Natural killer cell treated with Interleukin-12 subunit alpha and Interleukin-12 subunit beta and Interleukin-15 and Interleukin-18, amount 100 ng/mL, for 72 hours (primary cell): ENCODE data around the gene TRIM5. TPM values are rescaled to one million over a fixed set of nuclear protein-coding genes. Genes with fewer than 3 reads are reported as not detected.

ENCODE experiments used
- ATAC-seq, 2 donors: fragments of 150-1000 bp; cut with Tn5 transposase in 1 of 2; sonication (Bioruptor Pico), chemical (Tn5 transposase) in 1 of 2; 2 replicates each; pipeline ENCODE4 v1.10.0; 2021
- DNase-seq: peaks from one replicate; pipeline ENCODE4 v3.0.0; 2022; ENCODE audit warnings: low spot score
- H3K27ac Mint-ChIP-seq, 2 donors: 1 replicate in 1 of 2; 2 replicates in 1 of 2; pipeline ENCODE4 v1.8.0; 2022; ENCODE audit warnings: mixed read lengths in 2 of 2, mild to moderate bottlenecking in 1 of 2, moderate library complexity in 1 of 2
- H3K27me3 Mint-ChIP-seq, 2 donors: 1 replicate in 1 of 2; 2 replicates in 1 of 2; pipeline ENCODE4 v1.8.0; 2022; ENCODE audit warnings: mixed read lengths in 2 of 2
- H3K36me3 Mint-ChIP-seq: one replicate; pipeline ENCODE4 v1.8.0; 2022; ENCODE audit warnings: mixed read lengths
- H3K4me1 Mint-ChIP-seq, 2 donors: 1 replicate in 1 of 2; 2 replicates in 1 of 2; pipeline ENCODE4 v1.8.0; 2022; ENCODE audit warnings: low read depth in 2 of 2, mixed read lengths in 2 of 2, mild to moderate bottlenecking in 1 of 2
- H3K4me3 Mint-ChIP-seq: one replicate; pipeline ENCODE4 v1.8.0; 2022; ENCODE audit warnings: mixed read lengths
- H3K9me3 Mint-ChIP-seq: 2 replicates; pipeline ENCODE4 v1.8.0; 2022; ENCODE audit warnings: mixed read lengths
- total RNA-seq, 2 donors: library from RNA; stranded (reverse); gene quantifications; one replicate each; pipeline ENCODE4 v1.2.3, GENCODE V29; 2022

TRIM5 gene
- total RNA-seq, 2 donors from 2014 or later: 12.4 to 16.4 TPM

DNA sequence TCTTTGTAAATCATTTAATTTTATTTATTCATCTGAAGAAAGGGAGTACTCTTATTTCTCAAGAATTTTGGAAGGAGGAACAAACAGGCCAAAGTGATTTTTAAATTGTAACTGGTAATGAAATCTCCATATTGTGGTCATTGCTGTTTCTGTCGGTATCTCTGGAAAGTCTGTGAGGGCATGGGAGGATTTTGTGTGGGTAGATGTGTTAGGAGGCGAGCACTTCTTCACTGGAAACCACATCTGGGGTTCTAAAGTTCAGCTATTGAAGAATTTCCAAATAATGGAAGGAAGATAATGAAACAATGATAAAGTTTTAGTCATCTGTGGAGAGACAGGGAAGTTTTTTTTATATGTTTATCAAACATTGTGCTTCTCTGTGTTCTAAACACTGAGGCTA lies 53.5 kb downstream of the TRIM5 start:
- no peak for ATAC-seq
- no peak for DNase-seq
- Mint-ChIP-seq H3K36me3 (peaks cover 15% of the 10 kb centered on the region), H3K9me3 (no peaks in the 10 kb centered on the region), H3K4me3 (no peak overlapping the region), H3K27ac (no peak overlapping the region), H3K27me3 (no peaks in the 10 kb centered on the region), H3K4me1 (peaks cover 32 to 37% of the 10 kb centered on the region in 2 donors)

DNA sequence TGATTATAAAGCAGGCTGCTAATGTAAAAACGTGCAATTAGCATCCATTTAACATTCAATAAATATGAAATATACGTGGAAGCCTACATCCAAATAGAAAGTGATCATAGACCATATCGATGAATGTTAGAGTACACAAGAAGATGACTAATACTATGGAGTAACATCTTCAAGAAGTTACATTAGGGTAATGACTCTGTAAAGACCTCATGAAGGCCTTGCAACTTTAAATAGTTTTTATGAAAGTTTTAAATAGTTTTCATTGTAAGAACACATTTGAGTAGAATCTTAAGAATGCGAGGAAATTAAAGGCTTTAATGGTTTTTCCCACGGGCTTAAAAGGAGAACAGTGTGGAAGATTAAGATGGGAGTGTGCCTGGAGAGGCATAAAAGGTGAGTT lies 58.7 kb downstream of the TRIM5 start:
- no peaks in the 10 kb centered on the region for H3K9me3 Mint-ChIP-seq
- DNase-seq (no peak), ATAC-seq (no peak)
- peaks cover 44 to 46% of the 10 kb centered on the region in 2 donors for H3K4me1 Mint-ChIP-seq
- no peaks in the 10 kb centered on the region for H3K36me3 Mint-ChIP-seq
- peak overlapping the region; percentile 75 to 84 for H3K27ac Mint-ChIP-seq
- H3K4me3 Mint-ChIP-seq: peak overlapping the region; percentile 94
- no peaks in the 10 kb centered on the region for H3K27me3 Mint-ChIP-seq

DNA sequence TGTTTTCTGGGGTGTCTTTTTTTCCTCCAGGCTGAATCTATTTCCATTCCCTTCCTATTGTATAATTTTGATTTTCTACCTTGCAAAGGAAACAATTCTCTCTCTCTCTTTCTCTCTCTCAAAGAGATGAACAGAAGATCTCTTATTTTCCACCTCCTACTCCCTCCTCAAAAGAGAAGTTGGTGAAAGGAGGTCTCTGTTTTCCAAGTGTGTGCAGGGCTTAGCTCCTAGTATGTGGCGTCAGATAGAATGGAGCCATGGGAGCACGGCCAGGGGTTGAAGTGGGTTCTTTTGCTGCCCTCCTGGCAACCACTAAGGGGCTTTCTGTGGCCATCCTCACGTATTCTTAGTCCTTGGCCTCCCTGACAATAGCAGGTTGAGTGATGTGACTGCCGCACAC lies 59.6 kb downstream of the TRIM5 start:
- DNase-seq (no peak), ATAC-seq (no peak)
- H3K27ac Mint-ChIP-seq: peak overlapping the region; percentile 75 to 84
- H3K9me3 Mint-ChIP-seq: no peaks in the 10 kb centered on the region
- H3K27me3 Mint-ChIP-seq: no peaks in the 10 kb centered on the region
- H3K4me1 Mint-ChIP-seq: peaks cover 37 to 40% of the 10 kb centered on the region in 2 donors
- peak overlapping the region; percentile 94 for H3K4me3 Mint-ChIP-seq
- no peaks in the 10 kb centered on the region for H3K36me3 Mint-ChIP-seq

DNA sequence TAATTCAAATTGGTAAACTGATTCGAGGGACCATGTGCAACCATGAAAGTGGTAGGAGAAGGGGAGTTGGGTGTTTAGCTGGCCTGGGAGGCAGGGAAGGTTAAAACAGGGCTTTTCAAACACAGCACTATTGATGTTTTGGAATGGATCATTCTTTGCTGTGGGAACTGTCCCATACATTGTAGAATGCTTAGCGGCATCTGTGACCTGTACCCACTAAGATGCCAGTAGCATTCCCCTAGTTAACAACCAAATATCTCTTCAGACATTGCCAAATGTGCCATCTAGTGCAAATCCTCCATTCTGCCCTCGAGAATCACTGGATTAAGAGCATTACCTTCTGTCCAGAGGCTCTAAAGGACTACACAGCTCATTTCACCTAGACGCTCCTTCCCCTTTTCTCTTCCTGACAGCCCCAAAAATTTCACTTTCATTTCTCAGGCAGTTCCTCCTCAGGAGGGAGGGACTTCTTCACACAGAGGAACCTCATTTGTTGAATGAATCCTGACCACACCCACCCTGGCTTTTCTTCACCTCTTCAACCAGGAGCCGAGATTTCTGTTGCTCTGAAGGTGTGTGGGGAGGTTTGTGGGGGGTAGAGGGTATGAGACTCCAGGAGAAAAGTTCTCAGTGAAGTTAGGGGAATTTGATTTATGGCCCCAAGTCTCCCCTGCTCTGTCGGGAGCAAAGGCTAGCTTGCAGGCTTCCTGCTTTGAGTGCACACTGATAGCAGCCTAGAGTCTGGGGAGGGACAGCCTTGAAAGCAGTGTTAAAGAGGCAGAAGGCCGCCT lies 60.2 kb downstream of the TRIM5 start, which contains the start of gene TRIM34:
Gene TRIM34 (plus strand): TSS at position 513 of the 791 bp plus-strand sequence. CDS start 7,331 bp downstream, outside the sequence.
- peaks cover 35 to 38% of the 10 kb centered on the region in 2 donors for H3K4me1 Mint-ChIP-seq
- ATAC-seq: peak; percentile 96
- no peaks in the 10 kb centered on the region for H3K9me3 Mint-ChIP-seq

DNA sequence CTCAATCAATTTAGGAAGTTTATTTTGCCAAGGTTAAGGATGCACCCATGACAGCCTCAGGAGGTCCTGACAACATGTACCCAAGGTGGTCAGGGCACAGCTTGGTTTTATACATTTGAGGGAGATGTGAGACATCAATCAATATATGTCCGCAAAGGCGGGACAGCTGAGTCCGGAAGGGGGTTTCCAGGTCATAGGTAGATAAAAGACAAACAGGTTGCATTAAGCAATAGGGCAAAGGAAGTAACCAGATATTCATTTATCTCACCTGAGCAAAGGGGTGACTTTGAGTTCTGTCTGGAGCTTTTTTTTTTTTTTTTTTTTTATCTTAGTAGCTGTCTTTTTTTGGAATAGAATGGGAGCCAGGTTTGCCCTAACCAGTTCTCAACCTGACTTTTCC lies 62.1 kb downstream of the TRIM5 start:
- Mint-ChIP-seq H3K4me3 (no peak overlapping the region), H3K4me1 (peaks cover 32 to 35% of the 10 kb centered on the region in 2 donors), H3K9me3 (no peaks in the 10 kb centered on the region), H3K27me3 (no peaks in the 10 kb centered on the region), H3K27ac (no peak overlapping the region), H3K36me3 (no peaks in the 10 kb centered on the region)
- DNase-seq (no peak), ATAC-seq (no peak)

More for the DNA sequence above, 60.2 kb downstream of the TRIM5 start, which contains the start of gene TRIM34:
- Mint-ChIP-seq H3K27me3 (no peaks in the 10 kb centered on the region), H3K4me3 (peak within 1 kb of the TSS; percentile 94), H3K27ac (peak within 1 kb of the TSS; percentile 75 to 84), H3K36me3 (no peaks in the 10 kb centered on the region)
- DNase-seq: peak; percentile 69

DNA sequence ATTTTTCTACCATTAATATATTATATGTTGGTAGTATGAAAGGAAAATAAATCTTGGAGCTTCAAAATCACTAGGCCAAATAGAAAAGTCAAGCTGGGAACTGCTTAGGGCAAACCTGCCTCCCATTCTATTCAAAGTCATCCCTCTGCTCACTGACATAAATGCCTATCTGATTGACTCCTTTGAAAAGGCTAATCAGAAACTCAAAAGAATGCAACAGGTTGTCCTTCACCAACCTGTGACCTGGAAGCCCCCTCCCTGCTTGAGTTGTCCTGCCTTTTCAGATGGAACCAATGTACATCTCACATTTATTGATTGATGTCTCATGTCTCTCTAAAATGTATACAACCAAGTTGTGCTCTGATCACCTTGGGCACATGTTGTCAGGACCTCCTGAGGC lies 63.3 kb downstream of the TRIM5 start:
- Mint-ChIP-seq H3K27me3 (no peaks in the 10 kb centered on the region), H3K4me1 (peaks cover 24 to 29% of the 10 kb centered on the region in 2 donors), H3K27ac (no peak overlapping the region), H3K36me3 (no peaks in the 10 kb centered on the region), H3K4me3 (no peak overlapping the region), H3K9me3 (no peaks in the 10 kb centered on the region)
- no peak for ATAC-seq
- DNase-seq: no peak

DNA sequence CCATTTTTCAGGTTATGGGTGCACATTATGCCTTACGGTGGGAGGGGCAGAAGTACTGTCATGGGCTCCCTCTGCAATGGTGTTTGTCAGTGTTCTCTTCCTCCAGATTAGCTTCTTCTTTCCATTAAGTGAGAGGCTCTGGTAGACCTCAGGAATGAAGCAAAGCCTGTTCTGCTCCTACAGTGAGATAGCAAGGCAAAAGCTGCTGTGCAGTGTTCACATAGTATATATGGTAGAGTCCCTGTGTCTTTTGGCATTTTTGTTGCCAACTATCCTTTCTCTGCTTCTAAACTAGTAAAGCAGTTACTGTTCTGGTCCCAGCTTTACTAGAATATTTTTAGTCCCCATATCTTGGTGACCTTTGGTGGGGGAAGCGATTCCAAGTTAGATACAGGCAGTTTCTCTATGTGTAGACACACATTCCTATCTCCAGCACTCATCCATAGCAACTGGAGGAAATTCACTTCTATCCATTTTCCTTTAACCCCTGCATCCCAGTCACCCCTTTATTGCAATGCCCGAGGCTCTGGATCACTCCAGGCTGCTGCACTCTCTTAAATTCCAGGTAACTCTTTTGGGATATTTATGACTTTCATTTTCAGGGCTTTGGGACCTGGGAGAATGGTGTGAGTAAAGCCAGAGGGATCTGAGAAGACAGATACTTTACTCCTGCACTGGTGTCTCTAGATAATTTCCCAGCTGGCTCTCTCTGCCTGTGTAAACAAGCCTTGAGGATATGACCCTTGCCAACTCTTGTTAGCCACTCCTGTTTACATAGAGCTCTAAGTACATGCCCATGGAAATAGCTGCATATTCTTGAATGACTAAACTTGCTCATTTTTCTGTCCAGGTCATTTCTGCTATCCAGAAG lies 64.0 kb downstream of the TRIM5 start:
- no peaks in the 10 kb centered on the region for H3K36me3 Mint-ChIP-seq
- DNase-seq: no peak
- H3K9me3 Mint-ChIP-seq: no peaks in the 10 kb centered on the region
- no peak overlapping the region for H3K4me3 Mint-ChIP-seq
- no peaks in the 10 kb centered on the region for H3K27me3 Mint-ChIP-seq
- H3K27ac Mint-ChIP-seq: no peak overlapping the region
- peaks cover 17 to 22% of the 10 kb centered on the region in 2 donors for H3K4me1 Mint-ChIP-seq
- ATAC-seq: no peak

DNA sequence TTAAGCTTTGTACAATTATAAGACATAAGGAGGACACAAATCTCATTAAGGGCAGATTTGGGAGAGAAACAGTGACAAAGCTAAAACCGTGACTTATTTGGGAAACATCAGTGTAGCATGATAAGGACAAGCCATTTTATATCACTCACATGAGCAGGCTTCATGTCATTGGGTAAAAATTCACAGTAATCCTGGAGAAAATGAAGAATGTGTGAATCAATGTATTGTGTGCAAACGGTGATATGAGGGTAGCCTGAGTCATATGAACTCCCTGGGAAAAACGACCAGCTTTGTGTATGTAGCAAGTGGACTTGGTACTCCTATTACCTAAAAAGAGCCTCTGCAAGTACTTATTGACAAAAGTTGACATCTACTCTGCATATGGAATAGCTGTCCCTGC lies 66.1 kb downstream of the TRIM5 start:
- peaks cover under 1 to 1% of the 10 kb centered on the region in 2 donors for H3K4me1 Mint-ChIP-seq
- DNase-seq (no peak), ATAC-seq (no peak)
- no peak overlapping the region for H3K4me3 Mint-ChIP-seq
- no peaks in the 10 kb centered on the region for H3K9me3 Mint-ChIP-seq
- no peaks in the 10 kb centered on the region for H3K27me3 Mint-ChIP-seq
- no peak overlapping the region for H3K27ac Mint-ChIP-seq
- H3K36me3 Mint-ChIP-seq: no peaks in the 10 kb centered on the region

Other genes with a start within 250 kb of the TRIM5 start
- gene OR51I1, start 243.6 kb downstream of the TRIM5 start, total RNA-seq: not detected
- gene OR51I2, start 235.8 kb downstream of the TRIM5 start, total RNA-seq: not detected
- not detected for gene OR52D1, start 196.4 kb downstream of the TRIM5 start, total RNA-seq
- gene UBQLN3, start 175.1 kb downstream of the TRIM5 start, total RNA-seq: not detected
- under 1 TPM in 1 of 2 donors, not detected in 1; 0.17 TPM for gene UBQLNL, start 168.4 kb downstream of the TRIM5 start, total RNA-seq
- not detected for gene OR52H1, start 136.5 kb downstream of the TRIM5 start, total RNA-seq
- not detected for gene OR52B6, start 104.2 kb downstream of the TRIM5 start, total RNA-seq
- under 1 TPM in 1 of 2 donors, not detected in 1; 0.31 TPM for gene TRIM6, start 88.4 kb downstream of the TRIM5 start, total RNA-seq
- 1 to 10 TPM; 4.3 to 6.2 TPM for gene TRIM34, start 60.1 kb downstream of the TRIM5 start, total RNA-seq
- 100 to 1,000 TPM in 1 of 2 donors, 10 to 100 TPM in 1; 89.3 to 144 TPM for gene TRIM22, start 4.7 kb upstream of the TRIM5 start, total RNA-seq
- gene OR56B1, start 51.4 kb upstream of the TRIM5 start, total RNA-seq: under 1 TPM in 1 of 2 donors, not detected in 1; 0.21 TPM
- under 1 TPM; 0.38 to 0.45 TPM for gene OR52N4, start 69.2 kb upstream of the TRIM5 start, total RNA-seq
- not detected for gene OR52N5, start 98.3 kb upstream of the TRIM5 start, total RNA-seq
- not detected for gene OR52N1, start 106.2 kb upstream of the TRIM5 start, total RNA-seq
- gene OR52N2, start 123.8 kb upstream of the TRIM5 start, total RNA-seq: not detected
- gene OR52E6, start 156.8 kb upstream of the TRIM5 start, total RNA-seq: not detected
- not detected for gene OR52E8, start 172.6 kb upstream of the TRIM5 start, total RNA-seq
- gene OR52E4, start 195.6 kb upstream of the TRIM5 start, total RNA-seq: not detected
- not detected for gene OR52E5, start 208.1 kb upstream of the TRIM5 start, total RNA-seq